Fibroblast of lung (primary cell): ENCODE results near the gene CYP2F1. TPM values are rescaled to one million over a fixed set of nuclear protein-coding genes. Genes with fewer than 3 reads are reported as not detected.

ENCODE experiments used
- DNase-seq, 2 donors: peaks; one replicate each; pipeline versions ENCODE4 v3.0.0 to v3.0.0-alpha.2; 2010; ENCODE audit warnings: low read depth in 2 of 2
- H2AFZ ChIP-seq: 2 replicates; pipeline ENCODE4 v1.5.1; 2012; ENCODE audit warnings: low read length, control low read depth, inconsistent platforms
- H3K27ac ChIP-seq: 2 replicates; pipeline ENCODE4 v1.5.1; 2011; ENCODE audit warnings: low read length, control low read depth; ENCODE audit not compliant: insufficient read depth
- H3K27me3 ChIP-seq: 2 replicates; pipeline ENCODE4 v1.5.1; 2011; ENCODE audit warnings: mild to moderate bottlenecking, low read length; ENCODE audit not compliant: control insufficient read depth, insufficient read depth
- H3K36me3 ChIP-seq: 2 replicates; pipeline ENCODE4 v1.5.1; 2011; ENCODE audit warnings: low read length; ENCODE audit not compliant: control insufficient read depth, insufficient read depth
- H3K4me1 ChIP-seq: 2 replicates; pipeline ENCODE4 v1.5.1; 2011; ENCODE audit warnings: low read length; ENCODE audit not compliant: control insufficient read depth, insufficient read depth; ENCODE audit errors: extremely low read depth
- H3K4me2 ChIP-seq: 2 replicates; pipeline ENCODE4 v1.5.1; 2011; ENCODE audit warnings: low read length, control low read depth; ENCODE audit not compliant: insufficient read depth; ENCODE audit errors: extremely low read depth
- H3K4me3 ChIP-seq, 4 experiments: fragments of 200-600 bp in 1 of 4; sonication (generic) in 1 of 4; replicated peaks in 1 of 4; 2 replicates each; pipeline ENCODE4 v1.5.1; 2011 to 2016; ENCODE audit warnings: low read length in 4 of 4, low read depth in 3 of 4, mild to moderate bottlenecking in 3 of 4, control low read depth in 2 of 4, inconsistent platforms in 1 of 4, mixed read lengths in 1 of 4; ENCODE audit not compliant: insufficient read depth in 1 of 4; ENCODE audit errors: control extremely low read depth in 1 of 4
- H3K79me2 ChIP-seq: 2 replicates; pipeline ENCODE4 v1.5.1; 2012; ENCODE audit warnings: mild to moderate bottlenecking, low read length, inconsistent platforms; ENCODE audit not compliant: control insufficient read depth, insufficient read depth
- H3K9ac ChIP-seq: 2 replicates; pipeline ENCODE4 v1.5.1; 2011; ENCODE audit warnings: mild to moderate bottlenecking, low read length, control low read depth; ENCODE audit not compliant: insufficient read depth
- H3K9me3 ChIP-seq: 2 replicates; pipeline ENCODE4 v1.5.1; 2012; ENCODE audit warnings: low read depth, low read length; ENCODE audit not compliant: control insufficient read depth, insufficient read depth
- H4K20me1 ChIP-seq: 2 replicates; pipeline ENCODE4 v1.5.1; 2011; ENCODE audit warnings: low read length; ENCODE audit not compliant: control insufficient read depth, insufficient read depth; ENCODE audit errors: extremely low read depth
- EZH2 ChIP-seq: IDR thresholded peaks from 2 replicates; pipeline ENCODE4 v1.5.1; 2012; ENCODE audit warnings: low read length, control low read depth, mild to moderate bottlenecking; ENCODE audit errors: missing control alignments
- polyA plus RNA-seq, 2 donors: library from polyadenylated mRNA; depleted of rRNA in 1 of 2; stranded (reverse) in 1 of 2; unstranded in 1 of 2; fragments of >200 nt; gene quantifications; 2 replicates each; pipeline ENCODE4 v1.2.1, GENCODE V29; 2011 to 2012; ENCODE audit warnings: missing spikeins in 1 of 2
- total RNA-seq: library from RNA; depleted of rRNA; stranded (reverse); fragments of >200 nt; gene quantifications from 2 replicates; pipeline ENCODE4 v1.2.1, GENCODE V29; 2014
- TF ChIP-seq, protein P1 (sequence below), 2 donors: IDR thresholded peaks in 1 of 2; conservative IDR thresholded peaks in 1 of 2; 1 replicate in 1 of 2; 2 replicates in 1 of 2; pipeline ENCODE4 v1.5.1; 2011 to 2012; ENCODE audit warnings: low read length in 2 of 2, control low read depth in 1 of 2, inconsistent platforms in 1 of 2, low read depth in 1 of 2, mild to moderate bottlenecking in 1 of 2

The CYP2F1 gene
- total and polyA plus RNA-seq, 2 donors (not counting 1 experiment from before 2014, with no cell fraction given): not detected

DNA sequence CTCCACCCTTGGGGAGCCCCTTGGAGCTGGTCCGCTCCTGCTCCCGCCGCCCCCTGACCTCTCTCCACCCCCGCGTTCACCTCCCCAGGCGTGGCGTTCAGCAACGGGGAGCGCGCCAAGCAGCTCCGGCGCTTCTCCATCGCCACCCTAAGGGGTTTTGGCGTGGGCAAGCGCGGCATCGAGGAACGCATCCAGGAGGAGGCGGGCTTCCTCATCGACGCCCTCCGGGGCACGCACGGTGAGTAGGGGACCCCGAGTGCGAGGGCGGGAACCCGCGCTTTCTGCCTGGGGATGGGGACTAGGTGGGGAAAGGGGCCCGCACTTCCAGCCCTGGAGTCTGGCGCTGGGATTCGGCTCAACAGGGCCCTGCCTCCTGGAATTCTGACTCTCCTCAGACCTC, 24.3 kb upstream of the CYP2F1 start:
- DNase-seq: no peak
- Histone ChIP-seq H2AFZ (no peak overlapping the region), H3K4me1 (no peaks in the 10 kb centered on the region), H3K9me3 (no peaks in the 10 kb centered on the region), H3K9ac (no peak overlapping the region), H3K36me3 (no peaks in the 10 kb centered on the region), H3K27me3 (no peaks in the 10 kb centered on the region), H4K20me1 (no peaks in the 10 kb centered on the region), H3K4me3 (no peak overlapping the region), H3K4me2 (no peak overlapping the region), H3K79me2 (no peaks in the 10 kb centered on the region), H3K27ac (no peak overlapping the region)
- no peak for TF ChIP-seq EZH2
- TF ChIP-seq, protein P1, sequence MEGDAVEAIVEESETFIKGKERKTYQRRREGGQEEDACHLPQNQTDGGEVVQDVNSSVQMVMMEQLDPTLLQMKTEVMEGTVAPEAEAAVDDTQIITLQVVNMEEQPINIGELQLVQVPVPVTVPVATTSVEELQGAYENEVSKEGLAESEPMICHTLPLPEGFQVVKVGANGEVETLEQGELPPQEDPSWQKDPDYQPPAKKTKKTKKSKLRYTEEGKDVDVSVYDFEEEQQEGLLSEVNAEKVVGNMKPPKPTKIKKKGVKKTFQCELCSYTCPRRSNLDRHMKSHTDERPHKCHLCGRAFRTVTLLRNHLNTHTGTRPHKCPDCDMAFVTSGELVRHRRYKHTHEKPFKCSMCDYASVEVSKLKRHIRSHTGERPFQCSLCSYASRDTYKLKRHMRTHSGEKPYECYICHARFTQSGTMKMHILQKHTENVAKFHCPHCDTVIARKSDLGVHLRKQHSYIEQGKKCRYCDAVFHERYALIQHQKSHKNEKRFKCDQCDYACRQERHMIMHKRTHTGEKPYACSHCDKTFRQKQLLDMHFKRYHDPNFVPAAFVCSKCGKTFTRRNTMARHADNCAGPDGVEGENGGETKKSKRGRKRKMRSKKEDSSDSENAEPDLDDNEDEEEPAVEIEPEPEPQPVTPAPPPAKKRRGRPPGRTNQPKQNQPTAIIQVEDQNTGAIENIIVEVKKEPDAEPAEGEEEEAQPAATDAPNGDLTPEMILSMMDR (conservative IDR thresholded peaks at IDR 0.05 in 1 of 2, IDR thresholded peaks at IDR 0.05 in 1 of 2; ENCODE audit: low read depth in 1 of 2, low read length in 2 of 2): no peak

DNA sequence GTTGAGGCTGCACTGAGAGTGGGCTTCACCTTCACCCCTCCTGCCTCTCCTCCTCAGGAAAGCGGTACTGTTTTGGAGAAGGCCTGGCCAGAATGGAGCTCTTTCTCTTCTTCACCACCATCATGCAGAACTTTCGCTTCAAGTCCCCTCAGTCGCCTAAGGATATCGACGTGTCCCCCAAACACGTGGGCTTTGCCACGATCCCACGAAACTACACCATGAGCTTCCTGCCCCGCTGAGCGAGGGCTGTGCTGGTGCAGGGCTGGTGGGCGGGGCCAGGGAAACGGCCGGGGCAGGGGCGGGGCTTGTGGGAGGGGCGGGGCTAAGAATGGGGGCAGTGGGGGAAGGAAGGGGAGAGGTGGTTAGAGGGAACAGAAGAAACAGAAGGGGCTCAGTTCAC, 18.5 kb upstream of the CYP2F1 start:
- no peaks in the 10 kb centered on the region for H3K27me3 ChIP-seq
- no peak overlapping the region for H3K27ac ChIP-seq
- H3K9me3 ChIP-seq: no peaks in the 10 kb centered on the region
- no peak for DNase-seq
- no peak overlapping the region for H3K4me2 ChIP-seq
- H3K4me3 ChIP-seq: no peak overlapping the region
- H3K9ac ChIP-seq: no peak overlapping the region
- no peaks in the 10 kb centered on the region for H3K79me2 ChIP-seq
- no peak overlapping the region for H2AFZ ChIP-seq
- no peaks in the 10 kb centered on the region for H3K4me1 ChIP-seq
- no peaks in the 10 kb centered on the region for H4K20me1 ChIP-seq
- TF ChIP-seq, protein P1 (conservative IDR thresholded peaks at IDR 0.05 in 1 of 2, IDR thresholded peaks at IDR 0.05 in 1 of 2; ENCODE audit: low read depth in 1 of 2, low read length in 2 of 2): no peak
- TF ChIP-seq EZH2: no peak
- H3K36me3 ChIP-seq: no peaks in the 10 kb centered on the region

DNA sequence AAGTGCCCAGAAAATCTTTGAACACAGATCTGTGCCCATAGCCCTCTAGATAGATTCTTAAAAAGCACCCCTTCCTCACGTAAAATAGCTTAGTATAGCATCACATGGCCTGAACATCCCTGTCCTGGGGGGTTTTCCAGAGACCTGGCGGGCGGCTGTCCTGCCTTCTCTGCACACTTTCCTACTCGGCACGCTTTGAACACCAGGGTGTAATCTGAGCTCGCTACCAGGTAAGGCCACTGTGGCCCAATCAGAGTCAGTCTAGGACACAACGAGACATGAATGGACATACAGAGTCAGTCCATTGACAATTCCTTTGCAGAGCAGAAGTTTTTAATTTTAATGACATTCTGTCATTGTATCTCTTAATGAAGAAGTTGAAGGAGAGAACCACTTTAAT, 17.9 kb upstream of the CYP2F1 start:
- Histone ChIP-seq H2AFZ (no peak overlapping the region), H4K20me1 (no peaks in the 10 kb centered on the region), H3K9me3 (no peaks in the 10 kb centered on the region), H3K4me1 (no peaks in the 10 kb centered on the region), H3K4me3 (no peak overlapping the region), H3K27me3 (no peaks in the 10 kb centered on the region), H3K9ac (no peak overlapping the region), H3K4me2 (no peak overlapping the region), H3K36me3 (no peaks in the 10 kb centered on the region), H3K27ac (no peak overlapping the region), H3K79me2 (no peaks in the 10 kb centered on the region)
- no peak for DNase-seq
- TF ChIP-seq, protein P1 (conservative IDR thresholded peaks at IDR 0.05 in 1 of 2, IDR thresholded peaks at IDR 0.05 in 1 of 2; ENCODE audit: low read depth in 1 of 2, low read length in 2 of 2): no peak
- no peak for TF ChIP-seq EZH2
